ENCODE measurements around the gene ANO2. TPM values are rescaled to one million over a fixed set of nuclear protein-coding genes. Genes with fewer than 3 reads are reported as not detected.

ANO2 gene
- total and polyA plus RNA-seq, 2 experiments from 2014 or later, result 2.3 to 4.6 TPM

DNA sequence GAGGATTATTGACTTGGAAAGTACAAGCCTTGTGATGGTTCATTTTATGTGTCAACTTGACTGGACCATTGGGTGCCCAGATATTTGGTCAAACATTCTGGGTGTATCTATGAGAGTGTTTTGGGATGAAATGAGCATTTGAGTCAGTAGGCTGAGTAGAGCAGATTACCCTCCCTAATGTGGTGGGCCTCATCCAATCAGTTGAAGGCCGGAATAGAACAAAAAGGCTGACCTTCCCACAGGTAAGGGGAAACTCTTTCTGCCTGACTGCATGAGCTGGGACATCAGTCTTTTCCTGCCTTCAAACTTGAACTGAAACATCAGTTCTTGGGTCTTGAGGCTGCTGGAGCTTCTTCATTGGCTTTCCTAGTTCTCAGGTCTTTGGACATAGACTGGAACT lies 98.1 kb downstream of the ANO2 start:
- Histone ChIP-seq H3K4me2 (no peak overlapping the region), H2AFZ (no peak overlapping the region), H3K27ac (ENCODE audit: low read depth) (no peak overlapping the region), H3K4me3 (no peak overlapping the region), H3K36me3 (ENCODE audit: insufficient read depth) (no peaks in the 10 kb centered on the region), H3K4me1 (ENCODE audit: insufficient read depth) (no peaks in the 10 kb centered on the region), H3K27me3 (ENCODE audit: insufficient read depth) (no peaks in the 10 kb centered on the region), H3K9me2 (ENCODE audit: insufficient read depth) (0 out of 2 replicates have a peak, but pooled peaks cover 6% of the 10 kb centered on the region), H3K79me2 (replicated peaks; ENCODE audit: insufficient read depth) (no peaks in the 10 kb centered on the region), H4K20me1 (replicated peaks; ENCODE audit: insufficient read depth) (no peaks in the 10 kb centered on the region), H3F3A (replicated peaks; ENCODE audit: low read depth) (no peaks in the 10 kb centered on the region)
- Mint-ChIP-seq H3K4me3 (no peak overlapping the region), H3K27me3 (ENCODE audit: insufficient read depth, low read depth, poor library complexity) (peaks cover 3% of the 10 kb centered on the region), H3K27ac (no peak overlapping the region), H3K36me3 (ENCODE audit: low read depth) (0 out of 3 replicates have a peak, but pooled peaks cover 3% of the 10 kb centered on the region), H3K4me1 (no peaks in the 10 kb centered on the region), H3K9me3 (peaks cover 3% of the 10 kb centered on the region; the same call in 1 of the 3 replicates)
- ATAC-seq, result no peak
- TF ChIP-seq ZNF114 (CRISPR knock-in tag; IDR thresholded peaks at IDR 0.05) (no peak), NANOG (IDR thresholded peaks at IDR 0.05; ENCODE audit: borderline replicate concordance) (no peak), JUNB (IDR thresholded peaks at IDR 0.05; ENCODE audit: unreplicated experiment) (no peak), CREB1 (CRISPR knock-in tag; IDR thresholded peaks at IDR 0.05; ENCODE audit: low read depth) (no peak), ZNF331 (CRISPR knock-in tag; IDR thresholded peaks at IDR 0.05; ENCODE audit: low read depth) (no peak), EZH2 (IDR thresholded peaks at IDR 0.05; ENCODE audit: low read depth, unreplicated experiment) (no peak), EZH2phosphoT487 (IDR thresholded peaks at IDR 0.05; ENCODE audit: unreplicated experiment) (no peak), STAT1 (IDR thresholded peaks at IDR 0.05; ENCODE audit: unreplicated experiment) (no peak), REST (IDR thresholded peaks at IDR 0.05; ENCODE audit: unreplicated experiment) (no peak), POLR2AphosphoS5 (IDR thresholded peaks at IDR 0.05; ENCODE audit: low read depth) (no peak)
- TF ChIP-seq, protein P1, sequence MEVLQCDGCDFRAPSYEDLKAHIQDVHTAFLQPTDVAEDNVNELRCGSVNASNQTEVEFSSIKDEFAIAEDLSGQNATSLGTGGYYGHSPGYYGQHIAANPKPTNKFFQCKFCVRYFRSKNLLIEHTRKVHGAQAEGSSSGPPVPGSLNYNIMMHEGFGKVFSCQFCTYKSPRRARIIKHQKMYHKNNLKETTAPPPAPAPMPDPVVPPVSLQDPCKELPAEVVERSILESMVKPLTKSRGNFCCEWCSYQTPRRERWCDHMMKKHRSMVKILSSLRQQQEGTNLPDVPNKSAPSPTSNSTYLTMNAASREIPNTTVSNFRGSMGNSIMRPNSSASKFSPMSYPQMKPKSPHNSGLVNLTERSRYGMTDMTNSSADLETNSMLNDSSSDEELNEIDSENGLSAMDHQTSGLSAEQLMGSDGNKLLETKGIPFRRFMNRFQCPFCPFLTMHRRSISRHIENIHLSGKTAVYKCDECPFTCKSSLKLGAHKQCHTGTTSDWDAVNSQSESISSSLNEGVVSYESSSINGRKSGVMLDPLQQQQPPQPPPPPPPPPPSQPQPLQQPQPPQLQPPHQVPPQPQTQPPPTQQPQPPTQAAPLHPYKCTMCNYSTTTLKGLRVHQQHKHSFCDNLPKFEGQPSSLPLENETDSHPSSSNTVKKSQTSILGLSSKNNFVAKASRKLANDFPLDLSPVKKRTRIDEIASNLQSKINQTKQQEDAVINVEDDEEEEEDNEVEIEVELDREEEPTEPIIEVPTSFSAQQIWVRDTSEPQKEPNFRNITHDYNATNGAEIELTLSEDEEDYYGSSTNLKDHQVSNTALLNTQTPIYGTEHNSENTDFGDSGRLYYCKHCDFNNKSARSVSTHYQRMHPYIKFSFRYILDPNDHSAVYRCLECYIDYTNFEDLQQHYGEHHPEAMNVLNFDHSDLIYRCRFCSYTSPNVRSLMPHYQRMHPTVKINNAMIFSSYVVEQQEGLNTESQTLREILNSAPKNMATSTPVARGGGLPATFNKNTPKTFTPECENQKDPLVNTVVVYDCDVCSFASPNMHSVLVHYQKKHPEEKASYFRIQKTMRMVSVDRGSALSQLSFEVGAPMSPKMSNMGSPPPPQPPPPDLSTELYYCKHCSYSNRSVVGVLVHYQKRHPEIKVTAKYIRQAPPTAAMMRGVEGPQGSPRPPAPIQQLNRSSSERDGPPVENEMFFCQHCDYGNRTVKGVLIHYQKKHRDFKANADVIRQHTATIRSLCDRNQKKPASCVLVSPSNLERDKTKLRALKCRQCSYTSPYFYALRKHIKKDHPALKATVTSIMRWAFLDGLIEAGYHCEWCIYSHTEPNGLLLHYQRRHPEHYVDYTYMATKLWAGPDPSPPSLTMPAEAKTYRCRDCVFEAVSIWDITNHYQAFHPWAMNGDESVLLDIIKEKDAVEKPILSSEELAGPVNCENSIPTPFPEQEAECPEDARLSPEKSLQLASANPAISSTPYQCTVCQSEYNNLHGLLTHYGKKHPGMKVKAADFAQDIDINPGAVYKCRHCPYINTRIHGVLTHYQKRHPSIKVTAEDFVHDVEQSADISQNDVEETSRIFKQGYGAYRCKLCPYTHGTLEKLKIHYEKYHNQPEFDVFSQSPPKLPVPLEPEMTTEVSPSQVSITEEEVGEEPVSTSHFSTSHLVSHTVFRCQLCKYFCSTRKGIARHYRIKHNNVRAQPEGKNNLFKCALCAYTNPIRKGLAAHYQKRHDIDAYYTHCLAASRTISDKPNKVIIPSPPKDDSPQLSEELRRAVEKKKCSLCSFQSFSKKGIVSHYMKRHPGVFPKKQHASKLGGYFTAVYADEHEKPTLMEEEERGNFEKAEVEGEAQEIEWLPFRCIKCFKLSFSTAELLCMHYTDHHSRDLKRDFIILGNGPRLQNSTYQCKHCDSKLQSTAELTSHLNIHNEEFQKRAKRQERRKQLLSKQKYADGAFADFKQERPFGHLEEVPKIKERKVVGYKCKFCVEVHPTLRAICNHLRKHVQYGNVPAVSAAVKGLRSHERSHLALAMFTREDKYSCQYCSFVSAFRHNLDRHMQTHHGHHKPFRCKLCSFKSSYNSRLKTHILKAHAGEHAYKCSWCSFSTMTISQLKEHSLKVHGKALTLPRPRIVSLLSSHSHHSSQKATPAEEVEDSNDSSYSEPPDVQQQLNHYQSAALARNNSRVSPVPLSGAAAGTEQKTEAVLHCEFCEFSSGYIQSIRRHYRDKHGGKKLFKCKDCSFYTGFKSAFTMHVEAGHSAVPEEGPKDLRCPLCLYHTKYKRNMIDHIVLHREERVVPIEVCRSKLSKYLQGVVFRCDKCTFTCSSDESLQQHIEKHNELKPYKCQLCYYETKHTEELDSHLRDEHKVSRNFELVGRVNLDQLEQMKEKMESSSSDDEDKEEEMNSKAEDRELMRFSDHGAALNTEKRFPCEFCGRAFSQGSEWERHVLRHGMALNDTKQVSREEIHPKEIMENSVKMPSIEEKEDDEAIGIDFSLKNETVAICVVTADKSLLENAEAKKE (CRISPR knock-in tag; IDR thresholded peaks at IDR 0.05), result no peak
- TF ChIP-seq, protein P2, sequence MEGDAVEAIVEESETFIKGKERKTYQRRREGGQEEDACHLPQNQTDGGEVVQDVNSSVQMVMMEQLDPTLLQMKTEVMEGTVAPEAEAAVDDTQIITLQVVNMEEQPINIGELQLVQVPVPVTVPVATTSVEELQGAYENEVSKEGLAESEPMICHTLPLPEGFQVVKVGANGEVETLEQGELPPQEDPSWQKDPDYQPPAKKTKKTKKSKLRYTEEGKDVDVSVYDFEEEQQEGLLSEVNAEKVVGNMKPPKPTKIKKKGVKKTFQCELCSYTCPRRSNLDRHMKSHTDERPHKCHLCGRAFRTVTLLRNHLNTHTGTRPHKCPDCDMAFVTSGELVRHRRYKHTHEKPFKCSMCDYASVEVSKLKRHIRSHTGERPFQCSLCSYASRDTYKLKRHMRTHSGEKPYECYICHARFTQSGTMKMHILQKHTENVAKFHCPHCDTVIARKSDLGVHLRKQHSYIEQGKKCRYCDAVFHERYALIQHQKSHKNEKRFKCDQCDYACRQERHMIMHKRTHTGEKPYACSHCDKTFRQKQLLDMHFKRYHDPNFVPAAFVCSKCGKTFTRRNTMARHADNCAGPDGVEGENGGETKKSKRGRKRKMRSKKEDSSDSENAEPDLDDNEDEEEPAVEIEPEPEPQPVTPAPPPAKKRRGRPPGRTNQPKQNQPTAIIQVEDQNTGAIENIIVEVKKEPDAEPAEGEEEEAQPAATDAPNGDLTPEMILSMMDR (conservative IDR thresholded peaks at IDR 0.05; ENCODE audit: low read depth in 2 of 2), result no peak
- DNase-seq (ENCODE audit: low spot score), result no peak

Data from GM23338 (cell line).